GM12864 (cell line): Measurements from ENCODE around the gene ALPG.
"Not testable (repeated sequence)": the region's sequence is repeated elsewhere in the genome, so short reads cannot be mapped to it uniquely, and the experiment has no call there.

ENCODE experiments used
- DNase-seq: peaks from one replicate; pipeline ENCODE4 v3.0.0-alpha.2; 2011; ENCODE audit warnings: low read depth
- H3K4me3 ChIP-seq: 2 replicates; pipeline ENCODE4 v1.5.1; 2011; ENCODE audit warnings: mild to moderate bottlenecking, low read depth, low read length, control low read depth
- TF ChIP-seq, protein P1 (sequence below): IDR thresholded peaks from 2 replicates; pipeline ENCODE4 v1.5.1; 2011; ENCODE audit warnings: low read depth, mild to moderate bottlenecking, moderate library complexity, low read length, control low read depth, inconsistent platforms; ENCODE audit errors: missing control alignments

ALPG gene

DNA sequence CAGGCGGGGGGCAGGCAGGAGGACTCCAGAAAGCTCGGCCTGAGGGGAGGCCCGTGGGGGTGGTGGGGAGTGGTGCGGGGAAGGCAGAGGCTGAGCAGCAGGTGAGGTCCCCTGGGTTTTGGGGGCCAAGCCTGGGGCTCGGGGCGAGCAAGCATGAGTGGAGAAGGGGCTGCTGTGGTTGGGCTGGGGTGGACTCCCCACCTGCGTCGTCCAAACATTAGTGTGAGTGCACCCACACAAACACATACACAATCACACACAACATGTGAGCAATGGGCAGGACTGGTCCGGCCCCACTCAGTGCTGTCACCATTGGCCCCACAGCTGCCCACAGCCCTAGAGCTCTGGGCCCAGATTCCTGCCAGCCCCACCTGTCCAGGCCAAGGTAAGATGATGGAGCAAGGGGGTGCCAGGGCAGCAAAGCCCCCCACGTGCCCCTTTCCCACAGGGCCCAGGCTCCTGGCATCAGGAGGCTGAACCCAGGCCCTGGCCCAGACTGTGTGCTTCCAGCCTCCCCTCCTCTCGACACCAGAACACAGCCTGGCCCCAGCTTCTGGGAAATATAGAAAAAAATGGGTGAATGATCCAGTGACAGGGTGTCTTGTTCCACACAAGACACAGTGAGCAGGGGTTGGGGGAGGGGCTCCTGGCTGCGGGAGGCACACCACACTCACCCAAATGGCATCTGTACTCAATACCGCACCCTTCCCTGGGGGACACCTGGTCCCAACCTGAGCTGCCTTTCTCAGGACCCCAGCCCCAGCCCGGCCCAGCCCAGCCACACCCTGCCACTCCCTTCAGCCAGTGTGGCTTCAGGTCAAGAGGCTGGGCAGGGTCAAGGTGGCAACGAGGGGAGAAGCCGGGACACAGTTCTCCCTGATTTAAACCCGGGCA, 28.6 kb upstream of the ALPG start:
- H3K4me3 ChIP-seq: no peak overlapping the region
- DNase-seq: no peak
- TF ChIP-seq, protein P1, sequence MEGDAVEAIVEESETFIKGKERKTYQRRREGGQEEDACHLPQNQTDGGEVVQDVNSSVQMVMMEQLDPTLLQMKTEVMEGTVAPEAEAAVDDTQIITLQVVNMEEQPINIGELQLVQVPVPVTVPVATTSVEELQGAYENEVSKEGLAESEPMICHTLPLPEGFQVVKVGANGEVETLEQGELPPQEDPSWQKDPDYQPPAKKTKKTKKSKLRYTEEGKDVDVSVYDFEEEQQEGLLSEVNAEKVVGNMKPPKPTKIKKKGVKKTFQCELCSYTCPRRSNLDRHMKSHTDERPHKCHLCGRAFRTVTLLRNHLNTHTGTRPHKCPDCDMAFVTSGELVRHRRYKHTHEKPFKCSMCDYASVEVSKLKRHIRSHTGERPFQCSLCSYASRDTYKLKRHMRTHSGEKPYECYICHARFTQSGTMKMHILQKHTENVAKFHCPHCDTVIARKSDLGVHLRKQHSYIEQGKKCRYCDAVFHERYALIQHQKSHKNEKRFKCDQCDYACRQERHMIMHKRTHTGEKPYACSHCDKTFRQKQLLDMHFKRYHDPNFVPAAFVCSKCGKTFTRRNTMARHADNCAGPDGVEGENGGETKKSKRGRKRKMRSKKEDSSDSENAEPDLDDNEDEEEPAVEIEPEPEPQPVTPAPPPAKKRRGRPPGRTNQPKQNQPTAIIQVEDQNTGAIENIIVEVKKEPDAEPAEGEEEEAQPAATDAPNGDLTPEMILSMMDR: no peak

- not testable (repeated sequence) for DNase-seq, H3K4me3 ChIP-seq
Measured at GRCh38 chr2:232378735-232379151, 27.9 kb upstream of the ALPG start, which contains the start of gene ALPP. TSS of gene ALPP (plus strand) at chr2:232378751. CDS start at chr2:232378803, 52 bp downstream.

GRCh38 chr2:232379610-232380590, 26.7 kb upstream of the ALPG start:
- not testable (repeated sequence) for H3K4me3 ChIP-seq

DNA sequence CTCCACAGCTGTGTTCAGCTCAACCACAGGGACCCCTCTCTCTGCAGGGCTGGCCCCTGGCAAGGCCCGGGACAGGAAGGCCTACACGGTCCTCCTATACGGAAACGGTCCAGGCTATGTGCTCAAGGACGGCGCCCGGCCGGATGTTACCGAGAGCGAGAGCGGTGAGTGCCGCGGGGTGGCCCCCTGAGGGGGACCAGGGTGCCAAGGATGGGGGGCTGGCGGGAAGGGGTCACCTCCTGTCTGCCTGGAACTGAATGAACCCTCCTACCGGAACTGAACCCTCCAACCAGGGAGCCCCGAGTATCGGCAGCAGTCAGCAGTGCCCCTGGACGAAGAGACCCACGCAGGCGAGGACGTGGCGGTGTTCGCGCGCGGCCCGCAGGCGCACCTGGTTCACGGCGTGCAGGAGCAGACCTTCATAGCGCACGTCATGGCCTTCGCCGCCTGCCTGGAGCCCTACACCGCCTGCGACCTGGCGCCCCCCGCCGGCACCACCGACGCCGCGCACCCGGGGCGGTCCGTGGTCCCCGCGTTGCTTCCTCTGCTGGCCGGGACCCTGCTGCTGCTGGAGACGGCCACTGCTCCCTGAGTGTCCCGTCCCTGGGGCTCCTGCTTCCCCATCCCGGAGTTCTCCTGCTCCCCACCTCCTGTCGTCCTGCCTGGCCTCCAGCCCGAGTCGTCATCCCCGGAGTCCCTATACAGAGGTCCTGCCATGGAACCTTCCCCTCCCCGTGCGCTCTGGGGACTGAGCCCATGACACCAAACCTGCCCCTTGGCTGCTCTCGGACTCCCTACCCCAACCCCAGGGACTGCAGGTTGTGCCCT, 25.2 kb upstream of the ALPG start:
- DNase-seq, H3K4me3 ChIP-seq: not testable (repeated sequence)

More at GRCh38 chr2:232379610-232380590, 26.7 kb upstream of the ALPG start:
- DNase-seq: not testable (repeated sequence)

GRCh38 chr2:232382331-232383225, 24.1 kb upstream of the ALPG start:
- TF ChIP-seq, protein P1: no peak
- no peak for DNase-seq
- H3K4me3 ChIP-seq: no peak overlapping the region

- no peak overlapping the region for H3K4me3 ChIP-seq
- TF ChIP-seq, protein P1: no peak
- no peak for DNase-seq
Measured at GRCh38 chr2:232384466-232384865, 22.2 kb upstream of the ALPG start.

DNA sequence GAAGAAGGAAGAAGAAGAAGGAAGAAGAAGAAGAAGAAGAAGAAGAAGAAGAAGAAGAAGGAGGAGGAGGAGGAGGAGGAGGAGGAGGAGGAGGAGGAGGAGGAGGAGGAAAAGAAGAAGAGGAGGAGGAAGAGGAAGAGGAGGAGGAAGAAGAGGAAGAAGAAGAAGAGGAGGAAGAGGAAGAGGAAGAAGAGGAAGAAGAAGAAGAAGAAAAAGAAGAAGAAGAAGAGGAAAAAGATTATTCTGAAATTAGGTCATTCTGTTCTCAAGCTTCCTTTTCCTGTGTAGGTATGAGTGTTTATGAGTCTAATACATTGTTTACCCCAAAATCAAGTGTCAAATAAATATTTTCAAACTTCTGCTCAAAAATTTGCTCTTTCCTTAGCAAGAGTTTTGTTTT, 21.6 kb upstream of the ALPG start:
- H3K4me3 ChIP-seq, DNase-seq: not testable (repeated sequence)
